Measurements from ENCODE around the gene PPM1F.

- TF ChIP-seq CTCF (IDR thresholded peaks at IDR 0.05 in 8 of 11, conservative IDR thresholded peaks at IDR 0.05 in 3 of 11) (no peak), POLR2AphosphoS5 (IDR thresholded peaks at IDR 0.05) (no peak)
Measured at GRCh38 chr22:21975854-21976345, 23.3 kb upstream of the PPM1F start.
